ENCODE measurements around the gene CLDN3. TPM values are rescaled to one million over a fixed set of nuclear protein-coding genes. Genes with fewer than 3 reads are reported as not detected.
A peak's percentile ranks its signal among the peaks of the same experiment; 100 is the strongest.

Gene CLDN3
- total RNA-seq, 4 donors from 2014 or later, result 1.3 TPM; not detected in 3

DNA sequence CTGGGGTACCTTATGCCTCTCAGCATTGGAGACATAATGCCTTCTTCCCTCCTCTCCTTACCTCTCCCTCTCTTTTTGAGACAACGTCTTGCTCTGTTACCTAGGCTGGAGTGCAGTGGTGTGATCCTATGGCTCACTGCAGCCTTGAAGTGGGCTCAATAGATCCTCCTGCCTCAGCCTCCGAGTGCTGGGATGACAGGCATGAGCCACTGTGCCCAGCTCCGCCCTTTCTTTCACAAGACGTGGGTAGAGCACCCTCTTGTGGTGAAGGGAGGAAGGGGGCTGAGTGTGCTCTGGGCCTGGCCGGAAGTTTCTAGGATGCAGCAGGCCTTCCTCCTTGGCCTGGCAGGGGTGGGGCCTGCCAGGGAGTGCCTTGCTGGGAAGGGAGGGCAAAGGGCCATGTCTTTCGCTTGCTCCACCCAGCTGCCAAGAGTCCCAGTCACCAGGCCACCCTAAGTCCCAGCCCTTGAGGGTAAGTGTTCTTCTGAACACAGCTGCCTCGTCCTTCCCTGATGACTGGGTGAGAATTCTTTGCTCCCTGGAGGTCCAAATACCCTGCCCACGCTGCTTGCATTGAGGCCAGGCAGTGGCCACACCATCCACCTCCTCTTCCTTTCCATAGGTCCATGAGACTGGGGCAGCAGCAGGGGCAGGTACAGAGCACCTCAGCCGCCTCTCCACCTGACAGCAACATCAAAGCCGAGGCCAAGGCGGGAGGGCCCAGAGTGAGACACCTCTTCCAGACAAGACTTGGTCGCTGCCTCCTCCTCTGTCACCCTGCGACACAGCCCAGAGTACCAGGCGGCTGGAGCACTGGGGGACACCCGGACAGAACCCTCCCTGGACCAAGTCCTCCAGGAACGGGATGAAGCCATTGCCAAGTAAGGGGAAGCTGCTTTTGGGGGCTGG is 35.2 kb downstream of the CLDN3 start:
- H3K4me1 ChIP-seq, result peaks cover 0 to 37% (median 17%) of the 10 kb centered on the region in 3 donors
- H3K4me3 ChIP-seq, result no peak overlapping the region
- peaks cover 0 to 23% (median 7%) of the 10 kb centered on the region in 3 donors for H3K36me3 ChIP-seq
- TF ChIP-seq, protein P1, sequence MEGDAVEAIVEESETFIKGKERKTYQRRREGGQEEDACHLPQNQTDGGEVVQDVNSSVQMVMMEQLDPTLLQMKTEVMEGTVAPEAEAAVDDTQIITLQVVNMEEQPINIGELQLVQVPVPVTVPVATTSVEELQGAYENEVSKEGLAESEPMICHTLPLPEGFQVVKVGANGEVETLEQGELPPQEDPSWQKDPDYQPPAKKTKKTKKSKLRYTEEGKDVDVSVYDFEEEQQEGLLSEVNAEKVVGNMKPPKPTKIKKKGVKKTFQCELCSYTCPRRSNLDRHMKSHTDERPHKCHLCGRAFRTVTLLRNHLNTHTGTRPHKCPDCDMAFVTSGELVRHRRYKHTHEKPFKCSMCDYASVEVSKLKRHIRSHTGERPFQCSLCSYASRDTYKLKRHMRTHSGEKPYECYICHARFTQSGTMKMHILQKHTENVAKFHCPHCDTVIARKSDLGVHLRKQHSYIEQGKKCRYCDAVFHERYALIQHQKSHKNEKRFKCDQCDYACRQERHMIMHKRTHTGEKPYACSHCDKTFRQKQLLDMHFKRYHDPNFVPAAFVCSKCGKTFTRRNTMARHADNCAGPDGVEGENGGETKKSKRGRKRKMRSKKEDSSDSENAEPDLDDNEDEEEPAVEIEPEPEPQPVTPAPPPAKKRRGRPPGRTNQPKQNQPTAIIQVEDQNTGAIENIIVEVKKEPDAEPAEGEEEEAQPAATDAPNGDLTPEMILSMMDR (IDR thresholded peaks at IDR 0.05), result peak; percentile 63 to 94 (median 88)
- peak in 1 of 4 donors; percentile 27 for TF ChIP-seq POLR2A (IDR thresholded peaks at IDR 0.05)
- DNase-seq, result no peak
- no peaks in the 10 kb centered on the region for H3K9me3 ChIP-seq
- peak overlapping the region; percentile 52 to 84 (median 66) for H3K27ac ChIP-seq
- intact Hi-C loops (cut with DNase I), result loop anchor here (10.0 kb wide), 1 partner anchor 120 kb away; no protein-coding TSS in a partner anchor
- no peaks in the 10 kb centered on the region for H3K27me3 ChIP-seq
- 33 to 57% methylated on average over 4 to 6 of the region's 16 CpGs for WGBS, 2 donors

DNA sequence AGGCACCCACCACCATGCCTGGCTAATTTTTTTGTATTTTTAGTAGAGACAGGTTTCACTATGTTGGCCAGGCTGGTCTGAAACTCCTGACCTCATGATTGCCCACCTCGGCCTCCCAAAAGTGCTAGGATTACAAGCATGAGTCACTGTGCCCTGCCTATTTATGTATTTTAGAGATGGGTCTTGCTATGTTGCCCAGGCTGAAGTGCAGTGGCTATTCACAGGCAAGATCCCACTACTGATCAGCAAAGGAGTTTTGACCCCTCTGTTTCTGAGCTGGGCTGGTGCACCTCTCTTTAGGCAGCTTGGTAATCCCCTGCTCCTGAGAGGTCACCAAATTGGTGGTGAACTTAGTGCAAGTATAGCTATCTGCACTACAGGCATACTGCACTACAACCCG is 37.7 kb downstream of the CLDN3 start:
- TF ChIP-seq POLR2A (IDR thresholded peaks at IDR 0.05), result no peak
- TF ChIP-seq, protein P1 (IDR thresholded peaks at IDR 0.05), result no peak
- no peak overlapping the region for H3K27ac ChIP-seq
- DNase-seq, result no peak

DNA sequence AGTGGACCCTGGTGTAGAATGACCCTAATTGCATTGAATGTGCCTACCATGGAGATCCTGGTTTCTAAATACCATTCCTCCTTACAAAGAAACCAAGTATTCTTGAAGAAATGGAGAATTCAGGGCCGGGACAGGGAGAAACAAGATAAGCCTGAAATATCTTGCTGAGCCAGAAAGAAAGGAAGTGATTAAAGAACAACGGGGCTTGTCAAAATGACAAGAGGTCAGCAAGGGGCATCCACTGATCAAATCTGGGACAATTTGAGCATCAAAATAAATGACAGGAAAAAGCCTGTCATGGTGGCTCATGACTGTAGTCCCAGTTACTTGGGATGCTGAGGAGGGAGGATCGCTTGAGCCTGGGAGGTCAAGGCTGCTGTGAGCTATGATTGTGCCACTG is 39.6 kb downstream of the CLDN3 start:
- Histone ChIP-seq H3K27ac (no peak overlapping the region), H3K4me1 (peaks cover 0 to 9% (median 8%) of the 10 kb centered on the region in 3 donors), H3K36me3 (peaks cover 0 to 2% (median 0%) of the 10 kb centered on the region in 3 donors), H3K4me3 (no peak overlapping the region), H3K27me3 (peaks cover 0 to 26% (median 0%) of the 10 kb centered on the region in 4 donors), H3K9me3 (no peaks in the 10 kb centered on the region)
- no peak for DNase-seq
- intact Hi-C loops (cut with DNase I), result loop anchor here (10.0 kb wide), 1 partner anchor 124 kb away; no protein-coding TSS in a partner anchor
- WGBS, 2 donors, result 23 to 27% methylated on average over 3 of the region's 3 CpGs
- TF ChIP-seq, protein P1 (IDR thresholded peaks at IDR 0.05), result no peak
- no peak for TF ChIP-seq POLR2A (IDR thresholded peaks at IDR 0.05)

More for the DNA sequence above, 37.7 kb downstream of the CLDN3 start:
- WGBS, 2 donors, result 50 to 51% methylated on average over 2 of the region's 2 CpGs
- Histone ChIP-seq H3K36me3 (peaks cover 0 to 21% (median 7%) of the 10 kb centered on the region in 3 donors), H3K4me1 (peaks cover 0 to 20% (median 11%) of the 10 kb centered on the region in 3 donors), H3K27me3 (peaks cover 0 to 13% (median 0%) of the 10 kb centered on the region in 4 donors), H3K4me3 (no peak overlapping the region), H3K9me3 (no peaks in the 10 kb centered on the region)
- intact Hi-C loops (cut with DNase I), result loop anchor here (10.0 kb wide), 1 partner anchor 122 kb away; no protein-coding TSS in a partner anchor

DNA sequence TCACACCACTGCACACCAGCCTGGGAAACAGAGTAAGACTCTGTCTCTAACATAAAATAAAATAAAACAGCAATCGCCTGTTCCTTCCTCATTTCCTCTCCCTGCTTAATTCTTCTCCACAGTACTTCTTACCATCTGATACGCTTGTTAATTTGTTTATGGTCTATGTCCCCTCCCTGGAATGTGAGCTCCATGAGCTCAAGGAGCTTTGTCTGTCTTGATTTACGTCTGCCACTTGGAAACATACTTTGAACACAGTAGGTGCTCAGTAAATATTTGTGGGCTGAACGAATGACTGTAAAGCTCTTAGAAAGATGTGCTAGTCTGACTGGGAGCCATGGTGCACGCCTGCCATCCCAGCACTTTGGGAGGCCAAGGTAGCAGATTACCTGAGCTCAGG is 41.5 kb downstream of the CLDN3 start:
- Histone ChIP-seq H3K4me1 (peaks cover 0 to 3% (median 0%) of the 10 kb centered on the region in 3 donors), H3K27me3 (peaks cover 0 to 26% (median 0%) of the 10 kb centered on the region in 4 donors), H3K9me3 (no peaks in the 10 kb centered on the region), H3K36me3 (no peaks in the 10 kb centered on the region), H3K27ac (no peak overlapping the region), H3K4me3 (no peak overlapping the region)
- WGBS, 2 donors, result 51 to 68% methylated on average over 5 of the region's 5 CpGs
- no peak for DNase-seq
- intact Hi-C loops (cut with DNase I), result loop anchor here (5.0 to 10.0 kb wide), 2 partner anchors 54 to 121 kb away; no protein-coding TSS in a partner anchor
- TF ChIP-seq POLR2A (IDR thresholded peaks at IDR 0.05), result no peak
- TF ChIP-seq, protein P1 (IDR thresholded peaks at IDR 0.05), result no peak

DNA sequence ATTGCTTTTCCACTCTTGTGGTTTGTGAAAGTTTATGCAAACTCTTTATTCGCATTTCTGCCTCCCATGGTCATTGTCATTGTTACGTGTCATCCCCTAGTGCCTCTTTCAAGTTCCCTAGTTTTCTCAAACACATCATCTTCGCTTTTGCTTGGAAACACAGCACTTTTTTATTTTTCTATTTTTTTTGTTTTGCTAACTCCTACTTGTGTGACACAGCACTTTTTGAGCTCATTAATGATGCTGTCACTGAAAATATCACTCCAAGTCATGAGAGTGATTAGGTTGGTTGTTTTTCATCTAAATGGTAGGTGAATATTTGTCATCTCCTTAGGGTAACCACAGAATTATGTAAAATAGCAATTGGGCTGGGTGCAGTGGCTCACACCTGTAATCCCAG is 42.1 kb downstream of the CLDN3 start:
- H3K27ac ChIP-seq, result no peak overlapping the region
- DNase-seq, result no peak
- TF ChIP-seq, protein P1 (IDR thresholded peaks at IDR 0.05), result no peak
- no peak for TF ChIP-seq POLR2A (IDR thresholded peaks at IDR 0.05)
- H3K4me3 ChIP-seq, result no peak overlapping the region
- H3K9me3 ChIP-seq, result no peaks in the 10 kb centered on the region
- no peaks in the 10 kb centered on the region for H3K36me3 ChIP-seq
- WGBS, 2 donors, result 61 to 73% methylated on average over 3 of the region's 3 CpGs
- intact Hi-C loops (cut with DNase I), result loop anchor here (5.0 to 10.0 kb wide), 2 partner anchors 53 to 121 kb away; no protein-coding TSS in a partner anchor
- peaks cover 0 to 3% (median 0%) of the 10 kb centered on the region in 3 donors for H3K4me1 ChIP-seq
- H3K27me3 ChIP-seq, result peaks cover 0 to 26% (median 0%) of the 10 kb centered on the region in 4 donors
